Activated naive CD8-positive, alpha-beta T cell treated with anti-CD3 and anti-CD28 coated beads, Interleukin-2, amount 50 U/mL, for 24 hours (primary cell): ENCODE measurements around the gene NKX6-2.
A peak's percentile ranks its signal among the peaks of the same experiment; 100 is the strongest.
"Not testable (repeated sequence)": the region's sequence is repeated elsewhere in the genome, so short reads cannot be mapped to it uniquely, and the experiment has no call there.

Experiments used
- ATAC-seq: fragments of 150-1000 bp; cut with Tn5 transposase; one replicate; pipeline ENCODE4 v1.10.0; 2021
- DNase-seq: peaks from one replicate; pipeline ENCODE4 v3.0.0; 2021
- H3K27ac Mint-ChIP-seq: one replicate; pipeline ENCODE4 v1.8.0; 2021; ENCODE audit warnings: mild to moderate bottlenecking, mixed read lengths
- H3K27me3 Mint-ChIP-seq: one replicate; pipeline ENCODE4 v1.8.0; 2021; ENCODE audit warnings: mixed read lengths
- H3K36me3 Mint-ChIP-seq: one replicate; pipeline ENCODE4 v1.8.0; 2021; ENCODE audit warnings: low read depth, mixed read lengths
- H3K4me1 Mint-ChIP-seq: one replicate; pipeline ENCODE4 v1.8.0; 2021; ENCODE audit warnings: mixed read lengths
- H3K4me3 Mint-ChIP-seq: one replicate; pipeline ENCODE4 v1.8.0; 2021; ENCODE audit warnings: mild to moderate bottlenecking, moderate library complexity, mixed read lengths
- H3K9me3 Mint-ChIP-seq: one replicate; pipeline ENCODE4 v1.8.0; 2021; ENCODE audit warnings: mixed read lengths

NKX6-2 gene

GRCh38 chr10:132750936-132751335 is 35.0 kb downstream of the NKX6-2 start:
- Mint-ChIP-seq H3K27me3 (no peaks in the 10 kb centered on the region), H3K27ac (no peak overlapping the region), H3K4me1 (no peaks in the 10 kb centered on the region), H3K4me3 (no peak overlapping the region), H3K9me3 (peaks cover 7% of the 10 kb centered on the region), H3K36me3 (peaks cover 15% of the 10 kb centered on the region)
- no peak for DNase-seq
- no peak for ATAC-seq

GRCh38 chr10:132749371-132749795 is 36.6 kb downstream of the NKX6-2 start:
- ATAC-seq (no peak), DNase-seq (no peak)
- H3K36me3 Mint-ChIP-seq = peaks cover 5% of the 10 kb centered on the region
- H3K9me3 Mint-ChIP-seq = no peaks in the 10 kb centered on the region
- no peaks in the 10 kb centered on the region for H3K4me1 Mint-ChIP-seq
- H3K4me3 Mint-ChIP-seq = no peak overlapping the region
- no peak overlapping the region for H3K27ac Mint-ChIP-seq
- H3K27me3 Mint-ChIP-seq = no peaks in the 10 kb centered on the region

GRCh38 chr10:132748545-132749370 is 37.2 kb downstream of the NKX6-2 start:
- H3K27me3 Mint-ChIP-seq = no peaks in the 10 kb centered on the region
- H3K9me3 Mint-ChIP-seq = no peaks in the 10 kb centered on the region
- H3K36me3 Mint-ChIP-seq = peaks cover 2% of the 10 kb centered on the region
- ATAC-seq (no peak), DNase-seq (no peak)
- no peak overlapping the region for H3K27ac Mint-ChIP-seq
- H3K4me1 Mint-ChIP-seq = no peaks in the 10 kb centered on the region
- H3K4me3 Mint-ChIP-seq = no peak overlapping the region

GRCh38 chr10:132748135-132748534 is 37.8 kb downstream of the NKX6-2 start:
- H3K36me3 Mint-ChIP-seq = no peaks in the 10 kb centered on the region
- no peak for ATAC-seq
- DNase-seq = no peak
- H3K27me3 Mint-ChIP-seq = no peaks in the 10 kb centered on the region
- H3K4me3 Mint-ChIP-seq = no peak overlapping the region
- no peaks in the 10 kb centered on the region for H3K9me3 Mint-ChIP-seq
- H3K27ac Mint-ChIP-seq = no peak overlapping the region
- no peaks in the 10 kb centered on the region for H3K4me1 Mint-ChIP-seq

GRCh38 chr10:132746801-132747625 is 38.9 kb downstream of the NKX6-2 start:
- no peaks in the 10 kb centered on the region for H3K36me3 Mint-ChIP-seq
- no peak for DNase-seq

GRCh38 chr10:132746386-132746785 is 39.6 kb downstream of the NKX6-2 start:
- no peaks in the 10 kb centered on the region for H3K36me3 Mint-ChIP-seq
- H3K27ac Mint-ChIP-seq = no peak overlapping the region
- ATAC-seq (no peak), DNase-seq (no peak)
- H3K4me1 Mint-ChIP-seq = no peaks in the 10 kb centered on the region
- no peaks in the 10 kb centered on the region for H3K9me3 Mint-ChIP-seq
- H3K27me3 Mint-ChIP-seq = no peaks in the 10 kb centered on the region
- no peak overlapping the region for H3K4me3 Mint-ChIP-seq

More at GRCh38 chr10:132746801-132747625, 38.9 kb downstream of the NKX6-2 start:
- Mint-ChIP-seq H3K4me1 (no peaks in the 10 kb centered on the region), H3K9me3 (no peaks in the 10 kb centered on the region), H3K27ac (no peak overlapping the region), H3K27me3 (no peaks in the 10 kb centered on the region), H3K4me3 (no peak overlapping the region)
- no peak for ATAC-seq

GRCh38 chr10:132745971-132746370 is 40.0 kb downstream of the NKX6-2 start:
- Mint-ChIP-seq H3K27ac (no peak overlapping the region), H3K27me3 (no peaks in the 10 kb centered on the region), H3K36me3 (no peaks in the 10 kb centered on the region), H3K9me3 (no peaks in the 10 kb centered on the region), H3K4me3 (no peak overlapping the region), H3K4me1 (no peaks in the 10 kb centered on the region)
- DNase-seq (no peak), ATAC-seq (no peak)

GRCh38 chr10:132745511-132745910 is 40.4 kb downstream of the NKX6-2 start:
- no peak for DNase-seq
- no peaks in the 10 kb centered on the region for H3K36me3 Mint-ChIP-seq
- peak; percentile 24 for ATAC-seq
- H3K4me1 Mint-ChIP-seq = no peaks in the 10 kb centered on the region
- no peak overlapping the region for H3K4me3 Mint-ChIP-seq
- H3K27me3 Mint-ChIP-seq = no peaks in the 10 kb centered on the region
- no peak overlapping the region for H3K27ac Mint-ChIP-seq
- no peaks in the 10 kb centered on the region for H3K9me3 Mint-ChIP-seq

GRCh38 chr10:132744839-132745238 is 41.1 kb downstream of the NKX6-2 start:
- DNase-seq = no peak
- no peaks in the 10 kb centered on the region for H3K4me1 Mint-ChIP-seq
- no peak overlapping the region for H3K27ac Mint-ChIP-seq
- H3K27me3 Mint-ChIP-seq = no peaks in the 10 kb centered on the region
- no peaks in the 10 kb centered on the region for H3K36me3 Mint-ChIP-seq
- no peak overlapping the region for H3K4me3 Mint-ChIP-seq
- ATAC-seq = no peak
- no peaks in the 10 kb centered on the region for H3K9me3 Mint-ChIP-seq

GRCh38 chr10:132743925-132744490 is 41.9 kb downstream of the NKX6-2 start:
- H3K9me3 Mint-ChIP-seq = no peaks in the 10 kb centered on the region
- no peak for ATAC-seq

GRCh38 chr10:132743196-132743924 is 42.6 kb downstream of the NKX6-2 start:
- not testable (repeated sequence) for H3K36me3 Mint-ChIP-seq, ATAC-seq, DNase-seq, H3K9me3 Mint-ChIP-seq, H3K4me1 Mint-ChIP-seq, H3K27me3 Mint-ChIP-seq, H3K27ac Mint-ChIP-seq, H3K4me3 Mint-ChIP-seq

More at GRCh38 chr10:132743925-132744490, 41.9 kb downstream of the NKX6-2 start:
- no peaks in the 10 kb centered on the region for H3K36me3 Mint-ChIP-seq
- H3K4me1 Mint-ChIP-seq = no peaks in the 10 kb centered on the region
- H3K27ac Mint-ChIP-seq = no peak overlapping the region
- no peak overlapping the region for H3K4me3 Mint-ChIP-seq
- DNase-seq = no peak
- no peaks in the 10 kb centered on the region for H3K27me3 Mint-ChIP-seq

- no peaks in the 10 kb centered on the region for H3K9me3 Mint-ChIP-seq
- ATAC-seq (no peak), DNase-seq (no peak)
- no peaks in the 10 kb centered on the region for H3K36me3 Mint-ChIP-seq
- no peak overlapping the region for H3K4me3 Mint-ChIP-seq
- no peaks in the 10 kb centered on the region for H3K27me3 Mint-ChIP-seq
- no peaks in the 10 kb centered on the region for H3K4me1 Mint-ChIP-seq
- no peak overlapping the region for H3K27ac Mint-ChIP-seq
These were observed 43.1 kb downstream of the NKX6-2 start for GRCh38 chr10:132742837-132743194.

- Mint-ChIP-seq H3K27ac (no peak overlapping the region), H3K9me3 (no peaks in the 10 kb centered on the region), H3K27me3 (no peaks in the 10 kb centered on the region), H3K4me1 (no peaks in the 10 kb centered on the region), H3K4me3 (no peak overlapping the region), H3K36me3 (no peaks in the 10 kb centered on the region)
- DNase-seq = no peak
- ATAC-seq = no peak
These were observed 43.6 kb downstream of the NKX6-2 start for GRCh38 chr10:132742167-132742836.

- ATAC-seq (no peak), DNase-seq (no peak)
- no peaks in the 10 kb centered on the region for H3K4me1 Mint-ChIP-seq
- no peak overlapping the region for H3K4me3 Mint-ChIP-seq
- H3K27me3 Mint-ChIP-seq = no peaks in the 10 kb centered on the region
- no peak overlapping the region for H3K27ac Mint-ChIP-seq
- no peaks in the 10 kb centered on the region for H3K9me3 Mint-ChIP-seq
- H3K36me3 Mint-ChIP-seq = no peaks in the 10 kb centered on the region
These were observed 45.4 kb downstream of the NKX6-2 start for GRCh38 chr10:132740588-132740987.
